Memory B cell (primary cell): ENCODE measurements around the gene CRYAB.
A peak's percentile ranks its signal among the peaks of the same experiment; 100 is the strongest.

Experiments
- ATAC-seq: fragments of 150-1000 bp; cut with Tn5 transposase; 2 replicates; pipeline ENCODE4 v1.10.0; 2021; ENCODE audit warnings: low read depth, mild to moderate bottlenecking, moderate library complexity
- DNase-seq, 2 donors: peaks; one replicate each; pipeline ENCODE4 v3.0.0; 2022; ENCODE audit warnings: low spot score in 2 of 2
- H3K27ac Mint-ChIP-seq: one replicate; pipeline ENCODE4 v1.8.0; 2022; ENCODE audit warnings: mild to moderate bottlenecking, moderate library complexity, mixed read lengths
- H3K27me3 Mint-ChIP-seq: one replicate; pipeline ENCODE4 v1.8.0; 2022; ENCODE audit warnings: mixed read lengths
- H3K36me3 Mint-ChIP-seq: one replicate; pipeline ENCODE4 v1.8.0; 2022; ENCODE audit warnings: mild to moderate bottlenecking, mixed read lengths
- H3K4me1 Mint-ChIP-seq: one replicate; pipeline ENCODE4 v1.8.0; 2022; ENCODE audit warnings: mixed read lengths
- H3K4me3 Mint-ChIP-seq: one replicate; pipeline ENCODE4 v1.8.0; 2022; ENCODE audit warnings: mild to moderate bottlenecking, moderate library complexity, mixed read lengths
- H3K9me3 Mint-ChIP-seq: one replicate; pipeline ENCODE4 v1.8.0; 2022; ENCODE audit warnings: mixed read lengths

CRYAB gene, protein sequence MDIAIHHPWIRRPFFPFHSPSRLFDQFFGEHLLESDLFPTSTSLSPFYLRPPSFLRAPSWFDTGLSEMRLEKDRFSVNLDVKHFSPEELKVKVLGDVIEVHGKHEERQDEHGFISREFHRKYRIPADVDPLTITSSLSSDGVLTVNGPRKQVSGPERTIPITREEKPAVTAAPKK

DNA sequence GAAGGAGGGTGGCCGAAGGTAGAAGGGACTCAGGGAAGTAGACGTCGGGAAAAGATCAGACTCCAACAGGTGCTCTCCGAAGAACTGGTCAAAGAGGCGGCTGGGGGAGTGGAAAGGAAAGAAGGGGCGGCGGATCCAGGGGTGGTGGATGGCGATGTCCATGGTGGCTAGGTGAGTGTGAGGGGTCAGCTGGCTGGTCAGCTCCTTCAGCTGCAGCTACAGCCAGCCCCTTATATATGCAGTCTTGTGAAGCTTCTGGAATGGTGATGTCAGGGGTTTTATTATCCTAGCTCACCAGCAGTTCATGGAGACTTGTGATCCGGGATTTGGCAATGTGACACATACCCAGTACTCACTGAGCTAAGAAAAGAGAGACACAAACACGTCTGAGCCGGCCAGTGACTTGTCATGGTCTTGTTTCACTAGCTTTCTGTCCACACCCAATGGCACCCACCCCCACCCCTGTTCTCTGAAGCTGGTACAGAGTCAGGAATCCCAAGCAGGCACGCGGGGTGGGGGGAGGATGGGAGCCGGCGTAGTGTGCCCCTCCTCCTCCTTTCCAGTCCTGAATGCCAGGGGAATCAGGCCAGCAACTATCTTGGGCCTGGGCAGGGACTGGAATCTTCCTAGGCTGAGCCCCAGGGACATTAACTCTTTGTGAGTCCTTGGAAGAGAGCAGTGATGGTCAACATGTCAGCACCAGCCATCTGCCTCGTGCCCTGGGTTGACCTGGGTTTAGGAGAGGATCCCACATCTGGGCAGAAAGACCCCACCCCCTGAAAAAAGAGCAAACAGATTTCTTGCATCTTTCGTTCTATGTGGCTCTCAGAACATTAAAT lies at the start of gene CRYAB:
TSS of gene CRYAB (minus strand) at position 208 of the 839 bp plus-strand sequence. CDS start at position 162, 46 bp downstream.
- DNase-seq (no peak), ATAC-seq (no peak)
- no peak within 1 kb of the TSS for H3K4me3 Mint-ChIP-seq
- H3K27ac Mint-ChIP-seq, result no peak within 1 kb of the TSS
- peaks cover 5% of the 10 kb centered on the region for H3K4me1 Mint-ChIP-seq
- no peaks in the 10 kb centered on the region for H3K9me3 Mint-ChIP-seq
- peaks cover 2% of the 10 kb centered on the region for H3K36me3 Mint-ChIP-seq
- peaks cover 21% of the 10 kb centered on the region for H3K27me3 Mint-ChIP-seq

DNA sequence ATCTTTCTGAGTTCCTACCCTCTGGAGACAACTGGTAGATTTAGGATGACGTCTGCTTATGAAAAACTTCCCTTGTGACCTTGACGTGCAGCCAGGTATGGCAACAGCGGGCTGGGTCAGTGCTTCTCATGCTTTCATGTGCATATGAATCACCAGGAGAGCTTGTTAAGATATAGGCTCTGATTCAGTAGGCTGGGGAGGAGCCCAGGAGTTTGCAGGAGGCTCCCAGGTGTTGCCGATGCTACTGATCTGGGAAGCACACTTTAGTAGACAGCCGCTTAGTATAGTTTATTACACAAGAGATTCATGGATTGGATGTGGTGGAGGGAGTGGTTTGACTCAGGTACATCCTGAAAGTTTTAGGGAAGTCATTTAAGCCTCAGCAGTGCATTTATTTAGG lies 49.3 kb upstream of the CRYAB start:
- no peak for ATAC-seq

DNA sequence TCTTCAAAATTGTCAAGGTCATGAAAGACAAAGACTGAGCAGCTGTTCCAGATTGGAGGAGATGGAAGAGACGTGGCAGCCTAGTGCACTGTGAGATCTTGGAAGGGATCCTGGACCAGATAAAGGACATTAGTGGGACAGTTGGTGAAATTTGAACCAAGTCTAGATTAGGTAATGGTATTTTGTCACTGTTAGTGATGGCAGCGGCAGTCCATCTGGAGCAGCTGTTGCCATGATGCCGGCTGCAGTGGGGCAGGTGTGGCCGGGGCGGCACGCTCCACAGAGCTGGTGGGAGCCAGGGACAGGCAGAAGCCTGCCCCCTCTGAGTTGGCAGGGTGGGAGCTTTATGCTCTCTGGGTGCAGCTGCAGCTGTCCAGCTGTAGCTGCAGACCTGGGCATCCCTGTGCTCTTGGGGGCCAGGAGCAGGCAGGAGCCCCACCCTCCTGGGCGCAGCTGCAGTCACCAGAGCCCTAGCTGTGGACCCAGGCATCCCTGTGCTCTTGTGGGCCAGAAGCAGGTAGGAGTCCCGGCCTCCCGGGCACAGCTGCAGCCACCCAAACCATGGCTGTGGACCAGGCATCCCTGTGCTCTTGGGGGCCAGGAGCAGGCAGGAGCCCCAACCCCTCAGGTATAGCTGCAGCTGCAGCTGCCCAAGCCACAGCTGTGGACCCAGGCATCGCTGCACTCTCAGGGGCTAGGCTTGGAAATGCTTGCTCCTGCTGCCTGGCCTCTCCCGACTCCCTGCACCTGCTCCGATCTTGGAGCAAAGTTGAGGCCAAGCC lies 46.3 kb upstream of the CRYAB start:
- ATAC-seq (no peak), DNase-seq (no peak)
- no peaks in the 10 kb centered on the region for H3K4me1 Mint-ChIP-seq
- no peaks in the 10 kb centered on the region for H3K9me3 Mint-ChIP-seq
- H3K4me3 Mint-ChIP-seq, result no peak overlapping the region
- no peak overlapping the region for H3K27ac Mint-ChIP-seq
- H3K36me3 Mint-ChIP-seq, result no peaks in the 10 kb centered on the region
- H3K27me3 Mint-ChIP-seq, result peaks cover 4% of the 10 kb centered on the region

More for the DNA sequence above, 49.3 kb upstream of the CRYAB start:
- no peaks in the 10 kb centered on the region for H3K9me3 Mint-ChIP-seq
- no peak for DNase-seq
- H3K4me3 Mint-ChIP-seq, result no peak overlapping the region
- H3K27ac Mint-ChIP-seq, result no peak overlapping the region
- H3K27me3 Mint-ChIP-seq, result peaks cover 4% of the 10 kb centered on the region
- H3K4me1 Mint-ChIP-seq, result no peaks in the 10 kb centered on the region
- no peaks in the 10 kb centered on the region for H3K36me3 Mint-ChIP-seq

DNA sequence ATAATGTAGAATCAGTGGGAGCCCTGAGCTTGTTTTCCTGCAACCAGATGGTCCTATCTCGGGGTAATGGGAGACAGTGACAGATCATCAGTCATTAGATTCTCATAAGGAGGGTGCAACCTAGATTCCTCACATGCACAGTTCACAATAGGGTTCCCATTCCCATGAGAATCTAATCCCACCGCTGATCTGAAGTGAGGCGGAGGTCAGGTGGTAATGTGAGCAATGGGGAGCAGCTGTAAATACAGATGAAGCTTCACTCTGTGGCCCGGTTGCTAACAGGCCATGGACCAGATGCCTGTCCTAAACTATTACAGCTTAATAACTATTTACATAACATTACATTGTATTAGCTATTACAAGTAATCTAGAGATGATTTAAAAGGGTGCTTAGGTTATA lies 42.6 kb upstream of the CRYAB start:
- ATAC-seq (no peak), DNase-seq (no peak)
- no peak overlapping the region for H3K4me3 Mint-ChIP-seq
- H3K9me3 Mint-ChIP-seq, result no peaks in the 10 kb centered on the region
- no peak overlapping the region for H3K27ac Mint-ChIP-seq
- peaks cover 4% of the 10 kb centered on the region for H3K27me3 Mint-ChIP-seq
- no peaks in the 10 kb centered on the region for H3K36me3 Mint-ChIP-seq
- H3K4me1 Mint-ChIP-seq, result no peaks in the 10 kb centered on the region

DNA sequence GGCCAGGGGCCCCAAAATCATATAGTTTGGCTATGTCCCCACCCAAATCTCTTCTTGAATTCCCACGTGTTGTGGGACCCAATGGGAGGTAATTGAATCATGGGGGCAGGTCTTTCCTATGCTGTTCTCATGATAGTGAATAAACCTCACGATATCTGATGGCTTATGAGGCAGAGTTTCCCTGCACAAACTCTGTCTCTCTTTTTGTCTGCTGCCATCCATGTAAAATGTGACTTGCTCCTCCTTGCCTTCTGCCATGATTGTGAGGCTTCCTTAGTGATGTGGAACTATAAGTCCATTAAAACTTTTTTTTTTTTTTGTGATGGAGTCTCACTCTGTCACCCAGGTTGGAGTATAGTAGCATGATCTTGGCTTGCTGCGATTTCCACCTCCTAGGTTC lies 40.0 kb upstream of the CRYAB start:
- H3K4me1 Mint-ChIP-seq, result no peaks in the 10 kb centered on the region
- H3K27ac Mint-ChIP-seq, result no peak overlapping the region
- H3K36me3 Mint-ChIP-seq, result no peaks in the 10 kb centered on the region
- H3K4me3 Mint-ChIP-seq, result no peak overlapping the region
- ATAC-seq (no peak), DNase-seq (no peak)
- no peaks in the 10 kb centered on the region for H3K9me3 Mint-ChIP-seq
- H3K27me3 Mint-ChIP-seq, result no peaks in the 10 kb centered on the region

DNA sequence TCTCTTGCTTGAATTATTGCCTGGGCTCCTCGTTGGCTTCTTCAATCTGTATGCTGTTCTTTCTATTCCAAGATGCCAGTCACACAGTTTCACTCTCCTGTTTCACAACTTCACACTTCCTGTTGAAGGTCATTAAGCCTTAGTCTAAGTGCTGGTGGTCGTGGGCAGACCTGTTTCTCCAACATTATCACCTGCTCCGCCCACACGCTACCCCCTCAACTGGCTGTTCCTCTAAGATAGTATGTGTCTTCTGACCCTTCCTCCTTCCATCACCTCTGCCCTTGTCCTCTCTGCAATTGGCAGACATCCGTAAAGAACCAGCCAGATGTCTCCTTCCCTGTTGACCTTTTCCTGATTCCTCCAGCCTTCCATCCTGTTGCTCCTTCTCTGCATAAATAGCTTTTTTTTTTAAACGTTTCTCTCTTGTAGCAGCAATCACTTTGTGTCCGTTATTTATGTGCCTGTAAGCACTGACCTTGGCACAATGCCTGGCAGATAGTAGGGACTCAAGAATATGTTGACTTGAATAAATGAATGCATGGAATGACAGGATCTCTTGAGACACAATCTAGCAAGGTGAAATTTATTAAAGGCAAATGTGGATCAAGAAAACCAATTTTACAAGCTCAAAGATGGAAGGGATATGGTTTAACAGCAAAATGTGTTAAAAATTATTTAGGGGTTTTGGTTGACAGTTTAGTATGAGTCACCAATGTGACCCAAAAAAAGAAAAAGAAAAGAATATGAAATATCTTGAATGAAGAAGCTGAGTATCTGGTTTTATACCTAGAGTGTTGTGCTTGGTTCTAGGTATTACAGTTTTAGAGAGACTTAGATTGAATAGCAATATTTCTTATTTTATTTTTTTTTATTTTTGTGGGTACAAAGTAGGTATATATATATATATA lies 38.2 kb upstream of the CRYAB start:
- Mint-ChIP-seq H3K9me3 (no peaks in the 10 kb centered on the region), H3K27ac (no peak overlapping the region), H3K4me1 (no peaks in the 10 kb centered on the region), H3K4me3 (no peak overlapping the region), H3K36me3 (no peaks in the 10 kb centered on the region), H3K27me3 (no peaks in the 10 kb centered on the region)
- ATAC-seq (no peak), DNase-seq (no peak)

DNA sequence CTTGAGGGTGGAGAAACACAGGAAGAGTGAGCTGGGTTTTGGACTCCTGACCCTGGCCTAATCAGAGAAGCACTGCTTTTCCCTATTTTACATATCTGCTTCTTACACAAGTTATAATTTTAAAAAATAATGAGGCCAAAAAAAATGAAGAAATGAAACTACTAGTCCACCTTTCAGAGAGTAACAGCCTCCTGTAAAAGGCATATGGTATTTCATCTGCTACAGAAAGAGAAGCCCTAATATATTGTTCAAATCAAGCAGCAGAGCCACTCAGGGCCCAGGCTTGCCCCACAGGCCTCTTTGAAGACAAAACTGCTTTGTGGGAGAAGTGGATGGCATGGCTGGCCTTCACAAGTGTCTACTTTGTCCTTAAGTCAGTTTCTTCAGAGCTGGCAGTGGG lies 35.6 kb upstream of the CRYAB start:
- Mint-ChIP-seq H3K4me3 (no peak overlapping the region), H3K27ac (no peak overlapping the region), H3K4me1 (no peaks in the 10 kb centered on the region), H3K36me3 (no peaks in the 10 kb centered on the region), H3K27me3 (no peaks in the 10 kb centered on the region), H3K9me3 (no peaks in the 10 kb centered on the region)
- peak; percentile 32 for ATAC-seq
- no peak for DNase-seq

DNA sequence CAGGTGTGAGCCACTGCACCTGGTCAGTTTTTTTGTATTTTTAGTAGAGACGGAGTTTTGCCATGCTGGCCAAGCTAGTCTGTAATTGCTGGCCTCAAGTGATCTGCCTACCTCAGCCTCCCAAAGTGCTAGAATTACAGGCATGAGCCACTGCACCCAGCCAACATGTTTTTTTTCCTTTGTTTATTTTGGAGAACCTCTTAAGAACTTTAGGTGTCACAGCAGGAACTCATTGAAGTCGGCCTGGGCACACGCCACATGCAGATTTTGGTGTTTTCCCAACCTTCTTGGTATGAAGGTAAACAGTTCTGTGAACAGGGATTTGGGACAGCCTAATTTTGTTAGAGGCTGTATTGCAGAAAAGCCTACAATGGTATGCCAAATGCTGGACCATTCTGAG lies 34.9 kb upstream of the CRYAB start:
- Mint-ChIP-seq H3K27ac (no peak overlapping the region), H3K9me3 (no peaks in the 10 kb centered on the region), H3K4me1 (no peaks in the 10 kb centered on the region), H3K27me3 (no peaks in the 10 kb centered on the region), H3K36me3 (no peaks in the 10 kb centered on the region), H3K4me3 (no peak overlapping the region)
- no peak for DNase-seq
- no peak for ATAC-seq

DNA sequence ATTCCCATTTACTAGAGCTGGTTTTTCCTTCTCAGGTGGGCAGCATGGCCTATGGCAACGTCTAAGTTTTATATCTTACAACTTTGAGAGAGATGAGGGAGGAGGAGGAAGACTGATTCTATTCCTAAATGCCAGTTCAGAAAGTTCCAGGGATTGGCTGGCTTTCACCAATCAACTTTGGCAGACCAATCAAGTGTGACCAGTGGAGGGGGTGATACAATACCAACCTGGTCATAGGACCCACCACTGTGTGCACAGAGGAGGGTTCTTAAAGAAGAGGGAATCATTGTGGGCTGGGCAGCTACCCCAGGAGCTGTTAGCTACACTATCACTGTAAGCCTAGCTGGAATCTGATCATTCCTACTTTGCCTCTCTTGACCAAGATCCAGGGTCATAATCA lies 33.6 kb upstream of the CRYAB start:
- ATAC-seq, result no peak
- H3K27me3 Mint-ChIP-seq, result no peaks in the 10 kb centered on the region
- no peak overlapping the region for H3K27ac Mint-ChIP-seq
- H3K9me3 Mint-ChIP-seq, result no peaks in the 10 kb centered on the region
- no peaks in the 10 kb centered on the region for H3K36me3 Mint-ChIP-seq
- H3K4me3 Mint-ChIP-seq, result no peak overlapping the region
- no peak for DNase-seq
- no peaks in the 10 kb centered on the region for H3K4me1 Mint-ChIP-seq

DNA sequence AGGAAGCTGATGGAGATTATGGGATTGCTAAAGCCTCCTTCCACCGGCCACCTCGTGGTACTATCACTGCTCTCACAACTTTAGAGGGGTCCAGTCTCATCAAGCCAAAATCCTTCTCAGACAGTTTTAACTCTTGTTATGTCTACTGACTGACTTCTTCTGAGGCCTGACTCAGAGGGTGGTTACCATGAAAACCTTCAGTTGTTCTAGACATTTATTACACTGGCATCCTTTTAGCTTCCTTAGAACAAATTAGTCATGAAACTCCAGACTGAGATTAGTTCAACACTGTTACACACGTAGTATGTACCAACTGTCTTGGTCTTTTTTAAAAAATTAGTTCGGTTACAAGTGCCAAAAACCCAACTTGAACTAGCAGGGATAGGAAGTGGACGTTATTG lies 33.1 kb upstream of the CRYAB start:
- no peak for ATAC-seq
- H3K27me3 Mint-ChIP-seq, result no peaks in the 10 kb centered on the region
- DNase-seq, result no peak
- H3K9me3 Mint-ChIP-seq, result no peaks in the 10 kb centered on the region
- H3K27ac Mint-ChIP-seq, result no peak overlapping the region
- no peaks in the 10 kb centered on the region for H3K36me3 Mint-ChIP-seq
- no peaks in the 10 kb centered on the region for H3K4me1 Mint-ChIP-seq
- H3K4me3 Mint-ChIP-seq, result no peak overlapping the region

DNA sequence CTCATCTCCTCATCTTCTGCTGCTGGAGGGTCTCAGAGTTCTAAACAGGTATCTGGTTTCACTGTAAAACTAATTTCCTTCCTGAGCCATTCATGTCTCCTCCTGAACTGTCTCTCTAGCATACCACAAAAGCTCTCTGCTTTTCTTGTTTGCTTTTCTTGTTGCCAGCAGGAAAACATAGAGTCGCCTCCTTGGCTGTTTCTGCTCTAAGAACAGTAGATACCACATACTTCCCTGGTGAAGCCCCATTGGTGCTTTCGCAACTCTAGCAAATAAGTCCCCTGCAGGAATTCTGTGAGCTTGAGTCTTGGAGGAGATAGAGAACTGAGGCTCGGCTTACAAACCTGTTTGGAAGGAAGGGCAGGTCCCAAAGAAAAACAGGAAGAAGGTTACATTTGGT lies 32.6 kb upstream of the CRYAB start:
- H3K9me3 Mint-ChIP-seq, result no peaks in the 10 kb centered on the region
- no peak overlapping the region for H3K4me3 Mint-ChIP-seq
- no peaks in the 10 kb centered on the region for H3K36me3 Mint-ChIP-seq
- DNase-seq (no peak), ATAC-seq (no peak)
- H3K27me3 Mint-ChIP-seq, result no peaks in the 10 kb centered on the region
- H3K27ac Mint-ChIP-seq, result no peak overlapping the region
- peaks cover 2% of the 10 kb centered on the region for H3K4me1 Mint-ChIP-seq

DNA sequence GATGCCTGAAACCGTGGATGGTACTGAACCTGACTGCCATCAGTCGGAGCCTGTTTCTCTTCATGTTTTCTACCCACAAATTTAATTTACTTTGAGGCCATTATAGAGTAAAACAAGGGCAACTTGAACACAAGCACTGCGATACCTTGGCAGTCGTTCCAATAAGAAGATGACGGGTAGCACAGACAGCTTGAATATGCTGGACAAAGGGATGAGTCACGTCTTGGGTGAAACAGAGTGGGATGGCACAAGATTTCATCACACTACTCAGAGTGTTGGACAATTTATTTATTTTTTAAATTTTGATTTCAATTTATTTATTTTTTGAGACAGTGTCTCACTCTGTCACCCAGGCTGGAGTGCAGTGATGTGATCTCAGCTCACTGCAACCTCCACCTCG lies 31.3 kb upstream of the CRYAB start:
- no peak overlapping the region for H3K4me3 Mint-ChIP-seq
- ATAC-seq, result no peak
- no peaks in the 10 kb centered on the region for H3K27me3 Mint-ChIP-seq
- H3K4me1 Mint-ChIP-seq, result peaks cover 13% of the 10 kb centered on the region
- no peaks in the 10 kb centered on the region for H3K36me3 Mint-ChIP-seq
- DNase-seq, result no peak
- H3K27ac Mint-ChIP-seq, result no peak overlapping the region
- H3K9me3 Mint-ChIP-seq, result no peaks in the 10 kb centered on the region

DNA sequence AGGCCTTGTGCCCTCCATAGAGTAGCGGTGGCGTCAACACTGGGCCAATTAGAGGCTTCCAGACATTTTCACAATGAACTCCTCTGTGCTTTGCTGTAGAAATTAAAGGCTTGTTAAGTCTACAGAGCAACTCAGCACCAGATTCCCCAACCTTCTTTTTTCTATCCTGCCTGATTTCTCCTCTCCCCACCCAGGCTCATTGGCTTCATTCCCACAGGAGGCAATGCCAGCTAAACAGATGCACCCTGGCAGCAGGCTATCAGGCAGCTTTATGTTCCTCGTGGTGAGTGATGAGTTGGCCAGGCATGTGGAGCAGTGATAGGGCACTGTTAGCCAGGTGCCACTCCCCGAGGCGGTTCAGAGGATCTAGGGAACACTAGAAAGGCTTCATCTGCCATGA lies 30.4 kb upstream of the CRYAB start:
- peaks cover 15% of the 10 kb centered on the region for H3K4me1 Mint-ChIP-seq
- H3K4me3 Mint-ChIP-seq, result no peak overlapping the region
- no peak overlapping the region for H3K27ac Mint-ChIP-seq
- no peak for DNase-seq
- no peak for ATAC-seq
- H3K36me3 Mint-ChIP-seq, result no peaks in the 10 kb centered on the region
- no peaks in the 10 kb centered on the region for H3K27me3 Mint-ChIP-seq
- no peaks in the 10 kb centered on the region for H3K9me3 Mint-ChIP-seq
